Right ventricle myocardium inferior (tissue), 1 donor: ENCODE results near the gene P3H2. TPM values are rescaled to one million over a fixed set of nuclear protein-coding genes. Genes with fewer than 3 reads are reported as not detected.
A peak's percentile ranks its signal among the peaks of the same experiment; 100 is the strongest.
"Not testable (repeated sequence)": the region's sequence is repeated elsewhere in the genome, so short reads cannot be mapped to it uniquely, and the experiment has no call there.

ENCODE experiments used
- ATAC-seq: fragments of 200-7000 bp; cut with Tn5 transposase; one replicate; pipeline ENCODE4 v1.9.1; 2020; ENCODE audit warnings: mild to moderate bottlenecking, moderate library complexity
- DNase-seq: peaks from one replicate; pipeline ENCODE4 v3.0.0; 2021; ENCODE audit errors: missing footprints
- intact Hi-C: fragments of 100-400 bp; cut with DNase I; formaldehyde crosslinking; loops from one replicate; pipeline ENCODE4 v1.11.0; 2022
- long read RNA-seq: library from polyadenylated mRNA; unstranded; transcript quantifications from one replicate; pipeline ENCODE4 v2.0.0, GENCODE V29; 2021
- total RNA-seq: library from RNA; stranded (reverse); fragmentation: NEBNext Ultra II Directional; extraction: Animal tissue kit (Norgen Biotek cat#: 25700); gene quantifications from one replicate; pipeline ENCODE4 v1.2.1, GENCODE V29; 2021
- donor health status: DM: no; HTN: yes; CAD: no; lungs with severe emphysema.

P3H2 gene
- total RNA-seq: 1.3 TPM
- long read RNA-seq: 0 reads

GRCh38 chr3:190120269-190121060 lies at the start of gene P3H2:
Gene P3H2, minus strand, starts transcription at chr3:190120897. Its CDS starts 166 bp downstream, at chr3:190120731.
- DNase-seq: peak; percentile 87
- peak; percentile 99 for ATAC-seq
- intact Hi-C loops: loop anchor here (5.0 kb wide), 2 partner anchors 77 to 153 kb away; no protein-coding TSS in a partner anchor

DNA sequence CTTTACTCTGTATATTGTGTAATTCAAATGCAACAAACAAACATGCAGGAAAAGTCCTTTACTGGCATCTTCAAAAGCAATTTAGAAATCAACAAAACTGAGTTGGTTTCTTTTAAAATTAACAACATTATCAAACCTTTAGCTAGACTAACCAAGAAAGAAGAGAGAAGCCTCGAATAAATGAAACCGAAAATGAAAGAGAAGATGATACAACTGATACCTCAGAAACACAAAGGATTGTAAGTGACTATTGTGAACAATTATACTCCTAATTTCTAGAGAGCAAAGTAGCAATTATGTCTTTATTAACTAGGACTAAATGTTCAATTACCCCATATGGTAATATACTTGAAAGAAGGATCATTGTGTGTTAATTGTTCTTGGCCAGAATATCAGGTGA lies 49.2 kb upstream of the P3H2 start:
- intact Hi-C loops: no loop called here
- no peak for ATAC-seq
- no peak for DNase-seq

DNA sequence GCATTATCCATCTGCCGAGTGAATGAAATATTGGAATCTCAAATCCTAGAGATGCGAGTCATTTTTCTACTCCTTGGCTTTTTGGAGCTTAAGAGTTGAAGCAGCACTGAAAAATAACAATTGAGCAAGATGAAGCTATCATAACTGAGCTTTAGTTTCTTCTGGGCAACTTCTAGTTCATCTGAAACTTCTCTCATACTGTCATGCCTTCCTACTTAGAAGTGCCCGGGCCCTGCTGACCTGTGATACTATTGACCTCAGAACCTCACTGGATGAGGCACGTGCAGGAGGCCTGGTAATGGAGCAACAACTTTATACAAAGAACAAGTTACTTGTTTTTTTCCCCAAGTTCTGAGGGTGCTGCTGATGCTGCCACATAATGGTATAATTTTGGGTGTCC lies 48.5 kb upstream of the P3H2 start:
- ATAC-seq (no peak), DNase-seq (no peak)
- intact Hi-C loops: no loop called here

- no peak for DNase-seq
- intact Hi-C loops: no loop called here
Measured at GRCh38 chr3:190167936-190168680, 47.4 kb upstream of the P3H2 start.

GRCh38 chr3:190166948-190167347 lies 46.3 kb upstream of the P3H2 start:
- DNase-seq (no peak), ATAC-seq (no peak)
- intact Hi-C loops: no loop called here

More at GRCh38 chr3:190167936-190168680, 47.4 kb upstream of the P3H2 start:
- ATAC-seq: no peak

- ATAC-seq: no peak
Measured at GRCh38 chr3:190165253-190165652, 44.6 kb upstream of the P3H2 start.

DNA sequence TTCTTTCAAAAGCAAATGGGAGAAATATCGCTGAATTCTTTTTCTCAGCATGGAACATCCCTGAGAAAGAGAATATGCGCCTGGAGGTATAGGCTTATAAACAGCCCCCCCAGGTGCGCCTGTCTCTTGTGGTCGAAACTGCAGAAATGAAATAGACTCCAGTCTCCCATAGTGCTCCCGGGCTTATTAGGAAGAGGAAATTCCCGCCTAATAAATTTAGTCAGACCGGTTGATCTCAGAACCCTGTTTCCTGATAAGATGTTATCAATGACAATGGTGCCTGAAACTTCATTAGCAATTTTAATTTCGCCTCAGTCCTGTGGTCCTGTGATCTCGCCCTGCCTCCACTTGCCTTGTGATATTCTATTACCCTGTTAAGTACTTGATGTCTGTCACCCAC lies 41.3 kb upstream of the P3H2 start:
- not testable (repeated sequence) for ATAC-seq, DNase-seq

More at GRCh38 chr3:190165253-190165652, 44.6 kb upstream of the P3H2 start:
- no peak for DNase-seq
- intact Hi-C loops: no loop called here

DNA sequence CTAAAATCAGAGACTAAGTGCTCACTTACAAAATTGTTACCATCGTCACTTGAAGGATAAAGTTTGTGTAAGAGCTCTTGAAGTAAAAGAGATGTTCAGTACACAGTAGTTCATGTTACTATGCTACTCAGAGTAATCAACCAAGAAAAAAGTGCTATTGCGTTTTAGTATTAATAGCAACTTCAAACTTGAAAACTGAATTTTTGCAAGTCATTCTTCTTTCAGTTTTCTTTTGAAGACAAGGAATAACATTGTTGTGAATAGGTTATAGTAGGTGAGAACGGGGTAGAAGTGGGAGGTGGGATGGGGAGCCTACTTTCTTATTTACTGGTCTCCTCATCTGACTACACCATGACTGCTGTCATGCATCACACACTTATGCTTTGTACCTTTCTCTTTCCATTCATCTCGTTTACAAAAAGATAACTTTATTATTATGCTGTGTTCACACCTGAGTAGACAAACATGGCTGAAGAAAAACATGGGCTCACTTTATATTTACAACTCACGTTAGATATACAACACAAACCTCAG lies 39.3 kb upstream of the P3H2 start:
- intact Hi-C loops: no loop called here
- no peak for DNase-seq
- no peak for ATAC-seq

More for the DNA sequence above, 41.3 kb upstream of the P3H2 start:
- intact Hi-C loops: not testable (repeated sequence)

- intact Hi-C loops: no loop called here
- no peak for DNase-seq
- ATAC-seq: no peak
Measured at GRCh38 chr3:190158261-190158660, 37.6 kb upstream of the P3H2 start.

GRCh38 chr3:190155752-190156151 lies 35.1 kb upstream of the P3H2 start:
- DNase-seq: no peak
- intact Hi-C loops: no loop called here
- ATAC-seq: no peak

GRCh38 chr3:190150681-190151080 lies 30.0 kb upstream of the P3H2 start:
- ATAC-seq (no peak), DNase-seq (no peak)
- intact Hi-C loops: no loop called here

- intact Hi-C loops, DNase-seq, ATAC-seq: not testable (repeated sequence)
Measured at GRCh38 chr3:190149830-190150619, 29.3 kb upstream of the P3H2 start.

DNA sequence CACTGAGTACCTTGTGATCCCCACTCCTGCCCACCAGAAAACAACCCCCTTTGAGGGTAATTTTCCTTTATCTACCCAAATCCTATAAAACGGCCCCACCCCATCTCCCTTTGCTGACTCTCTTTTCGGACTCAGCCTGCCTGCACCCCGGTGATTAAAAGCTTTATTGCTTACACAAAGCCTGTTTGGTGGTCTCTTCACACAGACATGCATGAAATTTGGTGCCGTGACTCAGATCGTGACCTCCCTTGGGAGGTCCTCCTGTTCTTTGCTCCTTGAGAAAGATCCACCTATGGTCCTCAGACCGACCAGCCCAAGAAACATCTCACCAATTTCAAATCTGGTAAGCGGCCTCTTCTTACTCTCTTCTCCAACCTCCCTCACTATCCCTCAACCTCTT lies 24.1 kb upstream of the P3H2 start:
- DNase-seq, ATAC-seq, intact Hi-C loops: not testable (repeated sequence)

- ATAC-seq (no peak), DNase-seq (no peak)
- intact Hi-C loops: no loop called here
Measured at GRCh38 chr3:190142041-190142440, 21.3 kb upstream of the P3H2 start.

DNA sequence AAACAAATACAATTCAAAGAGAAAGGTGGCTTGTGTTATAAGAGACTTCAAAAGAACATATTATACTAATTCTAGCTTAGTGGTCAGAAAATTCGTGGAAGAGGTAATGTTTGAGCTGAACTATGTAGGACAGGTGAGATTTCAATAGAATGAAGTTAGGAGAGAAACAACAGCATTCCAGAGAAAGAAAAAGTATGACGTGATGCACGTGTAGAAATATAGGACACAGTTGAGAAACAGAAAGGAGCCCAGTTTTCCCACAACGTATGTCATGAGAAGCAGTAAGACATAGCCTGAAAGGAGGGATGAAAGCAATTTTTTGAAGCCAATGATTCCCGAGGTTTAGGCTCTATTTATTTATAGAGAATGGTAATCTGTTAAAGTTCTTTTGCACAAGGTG lies 18.7 kb upstream of the P3H2 start:
- intact Hi-C loops: no loop called here

DNA sequence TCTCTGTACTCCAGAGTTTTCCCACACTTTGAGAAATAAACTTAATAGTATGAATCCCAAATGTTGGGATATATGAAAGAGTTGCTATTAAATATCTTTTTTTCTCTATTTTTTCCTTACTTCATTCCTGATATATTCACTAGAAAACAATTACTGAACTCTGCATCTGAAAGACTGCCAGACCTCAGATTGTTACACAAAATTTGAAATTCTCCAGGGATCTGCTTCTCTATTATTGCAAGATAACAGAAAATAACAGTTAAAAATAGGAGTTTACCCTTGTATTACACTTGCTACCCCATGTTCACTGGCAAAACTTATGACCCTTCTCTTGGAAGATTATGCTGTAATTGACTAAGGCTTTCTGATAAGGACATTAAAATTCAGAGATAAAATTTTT lies 11.7 kb upstream of the P3H2 start:
- ATAC-seq (no peak), DNase-seq (no peak)
- intact Hi-C loops: no loop called here

More for the DNA sequence above, 18.7 kb upstream of the P3H2 start:
- ATAC-seq (no peak), DNase-seq (no peak)

DNA sequence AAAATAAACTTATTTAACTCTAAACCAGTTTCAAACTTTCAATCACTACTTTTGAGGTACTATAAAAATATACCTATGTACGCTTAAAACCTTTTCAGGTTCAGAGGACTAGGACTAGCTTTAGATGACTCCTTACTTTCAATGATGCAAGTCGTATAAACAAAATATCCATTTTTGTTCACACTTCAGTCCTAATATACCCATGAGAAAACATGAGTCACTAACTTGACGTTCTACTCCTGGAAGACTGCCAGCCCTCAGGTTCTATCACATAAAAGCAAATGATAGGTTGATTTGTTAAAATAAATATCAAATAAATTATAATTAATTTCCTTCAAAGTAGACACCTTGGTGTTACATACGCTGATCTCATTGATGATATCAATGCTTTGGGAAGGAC lies 10.6 kb upstream of the P3H2 start:
- intact Hi-C loops: no loop called here
- ATAC-seq: no peak
- DNase-seq: no peak

DNA sequence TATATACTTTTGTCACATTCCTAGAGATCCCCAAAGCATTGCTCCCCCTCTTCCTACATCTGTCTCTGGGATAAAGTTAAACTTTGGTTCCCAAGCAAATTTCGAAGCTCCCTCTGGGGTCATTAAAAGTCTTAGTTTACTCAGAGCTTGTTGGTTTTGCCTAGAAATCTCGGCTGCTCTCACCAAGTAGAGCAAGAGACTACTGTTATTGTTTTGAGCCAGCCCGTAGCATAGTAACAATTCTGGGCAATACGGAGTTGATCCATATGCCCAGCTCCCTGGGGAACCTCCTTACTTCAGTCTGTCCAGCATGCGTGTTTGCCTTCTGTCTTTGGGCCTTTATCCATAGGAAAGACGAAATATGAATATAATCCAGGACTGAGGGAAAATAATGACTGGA lies 10.0 kb upstream of the P3H2 start:
- DNase-seq (no peak), ATAC-seq (no peak)
- intact Hi-C loops: no loop called here

GRCh38 chr3:190130037-190130436 lies 9.3 kb upstream of the P3H2 start:
- intact Hi-C loops: no loop called here
- no peak for ATAC-seq
- DNase-seq: no peak
